Liver (tissue), 9 donors: Measurements from ENCODE around the gene ATOH8. TPM values are rescaled to one million over a fixed set of nuclear protein-coding genes. Genes with fewer than 3 reads are reported as not detected.

Source experiments
- DNase-seq: peaks from one replicate; pipeline ENCODE4 v3.0.0-alpha.2; 2017; ENCODE audit warnings: low spot score
- H3K27ac ChIP-seq, 2 donors: one replicate each; pipeline ENCODE4 v1.7.0; 2013; ENCODE audit warnings: inconsistent platforms in 2 of 2, low read length in 2 of 2, control low read depth in 1 of 2, low read depth in 1 of 2, mild to moderate bottlenecking in 1 of 2
- H3K27me3 ChIP-seq, 4 donors: one replicate each; pipeline versions ENCODE4 v1.6.1 to v1.7.0; 2013; ENCODE audit warnings: low read length in 3 of 4, inconsistent platforms in 1 of 4, mild to moderate bottlenecking in 1 of 4, moderate library complexity in 1 of 4; ENCODE audit not compliant: control insufficient read depth in 4 of 4, insufficient read depth in 4 of 4
- H3K36me3 ChIP-seq, 4 donors: one replicate each; pipeline versions ENCODE4 v1.6.1 to v1.7.0; 2013; ENCODE audit warnings: low read length in 3 of 4, mild to moderate bottlenecking in 3 of 4, low read depth in 1 of 4, moderate library complexity in 1 of 4; ENCODE audit not compliant: control insufficient read depth in 4 of 4, insufficient read depth in 3 of 4
- H3K4me1 ChIP-seq, 4 donors: one replicate each; pipeline versions ENCODE4 v1.6.1 to v1.7.0; 2013; ENCODE audit warnings: low read length in 3 of 4, mild to moderate bottlenecking in 3 of 4, moderate library complexity in 1 of 4; ENCODE audit not compliant: control insufficient read depth in 4 of 4, insufficient read depth in 4 of 4
- H3K4me3 ChIP-seq, 3 donors: one replicate each; pipeline versions ENCODE4 v1.6.1 to v1.7.0; 2013; ENCODE audit warnings: low read length in 3 of 3, control low read depth in 1 of 3, low read depth in 1 of 3, mild to moderate bottlenecking in 1 of 3
- H3K9ac ChIP-seq, 2 donors: one replicate each; pipeline ENCODE4 v1.7.0; 2013; ENCODE audit warnings: low read length in 2 of 2, mild to moderate bottlenecking in 2 of 2, moderate library complexity in 2 of 2, control low read depth in 1 of 2, low read depth in 1 of 2
- H3K9me3 ChIP-seq, 4 donors: one replicate each; pipeline versions ENCODE4 v1.6.1 to v1.7.0; 2013; ENCODE audit warnings: low read length in 3 of 4; ENCODE audit not compliant: control insufficient read depth in 4 of 4
- FOXA1 ChIP-seq: IDR thresholded peaks from 2 replicates; pipeline ENCODE4 v1.6.1; 2016; ENCODE audit warnings: antibody characterized with exemption
- RAD21 ChIP-seq, 2 donors: IDR thresholded peaks; 2 replicates each; pipeline ENCODE4 v1.6.1; 2016; ENCODE audit warnings: antibody characterized with exemption in 2 of 2, mild to moderate bottlenecking in 2 of 2
- RXRA ChIP-seq, 2 donors: IDR thresholded peaks; 2 replicates each; pipeline ENCODE4 v1.6.1; 2017 to 2018; ENCODE audit warnings: antibody characterized with exemption in 2 of 2, mild to moderate bottlenecking in 1 of 2
- TAF1 ChIP-seq: conservative IDR thresholded peaks from 2 replicates; pipeline ENCODE4 v1.6.1; 2016; ENCODE audit warnings: antibody characterized with exemption, mild to moderate bottlenecking
- YY1 ChIP-seq: IDR thresholded peaks from 2 replicates; pipeline ENCODE4 v1.6.1; 2016; ENCODE audit warnings: antibody characterized with exemption, mild to moderate bottlenecking
- WGBS: extraction: QIAGEN DNeasy Blood & Tissue Kit; methylation state at CpG from one replicate; pipeline ENCODE4 v1.1.7; 2013; 5-methylcytosine and 5-hydroxymethylcytosine counted together
- polyA plus RNA-seq, 2 donors: library from polyadenylated mRNA; stranded (reverse) in 1 of 2; unstranded in 1 of 2; fragments of 200-250 nt in 1 of 2; fragments of >200 nt in 1 of 2; fragmentation: Nextera tagmentation in 1 of 2; extraction: Ambion mirVana in 1 of 2; gene quantifications; one replicate each; pipeline versions ENCODE4 v1.2.1 to v1.2.3, GENCODE V29; 2013 to 2015
- total RNA-seq, 2 donors: library from RNA; depleted of rRNA; stranded (reverse); fragments of >200 nt; gene quantifications; one replicate each; pipeline ENCODE4 v1.2.3, GENCODE V29; 2014
- TF ChIP-seq, protein P1 (sequence below): fragments of 150-350 bp; IDR thresholded peaks from 2 replicates; pipeline ENCODE4 v1.5.1; 2017; ENCODE audit warnings: improper control_type of control experiment, low read depth, low read length; ENCODE audit not compliant: missing input control
- TF ChIP-seq, protein P2 (sequence below): IDR thresholded peaks from 2 replicates; pipeline ENCODE4 v1.6.1; 2016; ENCODE audit warnings: antibody characterized with exemption
- TF ChIP-seq, protein P3 (sequence below): IDR thresholded peaks from 2 replicates; pipeline ENCODE4 v1.6.1; 2016; ENCODE audit warnings: antibody characterized with exemption, mild to moderate bottlenecking
- donor health status: healthy.
- donor health status: healthy.
- donor health status: healthy.
- donor health status: healthy.
- donor health status: healthy.

Gene ATOH8
- total and polyA plus RNA-seq, 4 donors = 0.33 to 37.7 (median 26.8) TPM

DNA sequence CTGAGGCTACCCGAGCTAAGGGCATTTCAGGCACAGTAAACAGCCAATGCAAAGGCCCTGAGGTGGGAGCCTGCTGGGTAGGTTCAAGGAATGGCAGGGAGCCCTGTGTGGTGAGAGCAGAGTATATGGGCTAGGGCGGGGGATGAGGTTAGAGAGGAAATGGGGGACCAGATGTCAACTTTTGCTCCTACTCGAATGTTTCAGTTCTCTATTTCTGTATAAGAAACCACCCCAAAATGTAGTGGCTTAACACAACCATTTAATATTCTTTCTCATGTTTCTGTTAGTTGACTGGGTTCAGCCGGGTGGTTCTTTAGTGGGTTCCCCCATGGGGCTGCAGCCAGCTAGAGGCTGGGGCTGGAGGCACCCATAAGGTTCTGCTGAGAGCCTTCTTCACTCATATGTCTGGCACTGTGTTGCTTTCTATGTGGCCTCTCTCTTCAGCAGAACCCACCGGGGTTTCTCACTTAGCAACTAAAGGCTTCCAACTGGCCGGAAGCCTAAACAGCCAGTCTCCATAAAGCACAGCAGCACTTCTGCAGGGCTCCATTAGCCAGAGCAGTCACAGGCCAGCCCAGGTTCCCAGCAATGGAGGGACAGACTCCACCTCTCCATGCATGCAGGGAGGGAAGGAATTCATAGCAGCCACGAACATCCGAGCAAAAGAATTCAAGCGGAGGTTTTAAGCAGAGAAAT is 5.6 kb upstream of the ATOH8 start (continued):
- TF ChIP-seq, protein P1, sequence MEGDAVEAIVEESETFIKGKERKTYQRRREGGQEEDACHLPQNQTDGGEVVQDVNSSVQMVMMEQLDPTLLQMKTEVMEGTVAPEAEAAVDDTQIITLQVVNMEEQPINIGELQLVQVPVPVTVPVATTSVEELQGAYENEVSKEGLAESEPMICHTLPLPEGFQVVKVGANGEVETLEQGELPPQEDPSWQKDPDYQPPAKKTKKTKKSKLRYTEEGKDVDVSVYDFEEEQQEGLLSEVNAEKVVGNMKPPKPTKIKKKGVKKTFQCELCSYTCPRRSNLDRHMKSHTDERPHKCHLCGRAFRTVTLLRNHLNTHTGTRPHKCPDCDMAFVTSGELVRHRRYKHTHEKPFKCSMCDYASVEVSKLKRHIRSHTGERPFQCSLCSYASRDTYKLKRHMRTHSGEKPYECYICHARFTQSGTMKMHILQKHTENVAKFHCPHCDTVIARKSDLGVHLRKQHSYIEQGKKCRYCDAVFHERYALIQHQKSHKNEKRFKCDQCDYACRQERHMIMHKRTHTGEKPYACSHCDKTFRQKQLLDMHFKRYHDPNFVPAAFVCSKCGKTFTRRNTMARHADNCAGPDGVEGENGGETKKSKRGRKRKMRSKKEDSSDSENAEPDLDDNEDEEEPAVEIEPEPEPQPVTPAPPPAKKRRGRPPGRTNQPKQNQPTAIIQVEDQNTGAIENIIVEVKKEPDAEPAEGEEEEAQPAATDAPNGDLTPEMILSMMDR = no peak
- TF ChIP-seq, protein P2, sequence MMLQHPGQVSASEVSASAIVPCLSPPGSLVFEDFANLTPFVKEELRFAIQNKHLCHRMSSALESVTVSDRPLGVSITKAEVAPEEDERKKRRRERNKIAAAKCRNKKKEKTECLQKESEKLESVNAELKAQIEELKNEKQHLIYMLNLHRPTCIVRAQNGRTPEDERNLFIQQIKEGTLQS = no peak
- TF ChIP-seq, protein P3, sequence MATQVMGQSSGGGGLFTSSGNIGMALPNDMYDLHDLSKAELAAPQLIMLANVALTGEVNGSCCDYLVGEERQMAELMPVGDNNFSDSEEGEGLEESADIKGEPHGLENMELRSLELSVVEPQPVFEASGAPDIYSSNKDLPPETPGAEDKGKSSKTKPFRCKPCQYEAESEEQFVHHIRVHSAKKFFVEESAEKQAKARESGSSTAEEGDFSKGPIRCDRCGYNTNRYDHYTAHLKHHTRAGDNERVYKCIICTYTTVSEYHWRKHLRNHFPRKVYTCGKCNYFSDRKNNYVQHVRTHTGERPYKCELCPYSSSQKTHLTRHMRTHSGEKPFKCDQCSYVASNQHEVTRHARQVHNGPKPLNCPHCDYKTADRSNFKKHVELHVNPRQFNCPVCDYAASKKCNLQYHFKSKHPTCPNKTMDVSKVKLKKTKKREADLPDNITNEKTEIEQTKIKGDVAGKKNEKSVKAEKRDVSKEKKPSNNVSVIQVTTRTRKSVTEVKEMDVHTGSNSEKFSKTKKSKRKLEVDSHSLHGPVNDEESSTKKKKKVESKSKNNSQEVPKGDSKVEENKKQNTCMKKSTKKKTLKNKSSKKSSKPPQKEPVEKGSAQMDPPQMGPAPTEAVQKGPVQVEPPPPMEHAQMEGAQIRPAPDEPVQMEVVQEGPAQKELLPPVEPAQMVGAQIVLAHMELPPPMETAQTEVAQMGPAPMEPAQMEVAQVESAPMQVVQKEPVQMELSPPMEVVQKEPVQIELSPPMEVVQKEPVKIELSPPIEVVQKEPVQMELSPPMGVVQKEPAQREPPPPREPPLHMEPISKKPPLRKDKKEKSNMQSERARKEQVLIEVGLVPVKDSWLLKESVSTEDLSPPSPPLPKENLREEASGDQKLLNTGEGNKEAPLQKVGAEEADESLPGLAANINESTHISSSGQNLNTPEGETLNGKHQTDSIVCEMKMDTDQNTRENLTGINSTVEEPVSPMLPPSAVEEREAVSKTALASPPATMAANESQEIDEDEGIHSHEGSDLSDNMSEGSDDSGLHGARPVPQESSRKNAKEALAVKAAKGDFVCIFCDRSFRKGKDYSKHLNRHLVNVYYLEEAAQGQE = no peak
- TF ChIP-seq RAD21 (IDR thresholded peaks at IDR 0.05) = no peak

DNA sequence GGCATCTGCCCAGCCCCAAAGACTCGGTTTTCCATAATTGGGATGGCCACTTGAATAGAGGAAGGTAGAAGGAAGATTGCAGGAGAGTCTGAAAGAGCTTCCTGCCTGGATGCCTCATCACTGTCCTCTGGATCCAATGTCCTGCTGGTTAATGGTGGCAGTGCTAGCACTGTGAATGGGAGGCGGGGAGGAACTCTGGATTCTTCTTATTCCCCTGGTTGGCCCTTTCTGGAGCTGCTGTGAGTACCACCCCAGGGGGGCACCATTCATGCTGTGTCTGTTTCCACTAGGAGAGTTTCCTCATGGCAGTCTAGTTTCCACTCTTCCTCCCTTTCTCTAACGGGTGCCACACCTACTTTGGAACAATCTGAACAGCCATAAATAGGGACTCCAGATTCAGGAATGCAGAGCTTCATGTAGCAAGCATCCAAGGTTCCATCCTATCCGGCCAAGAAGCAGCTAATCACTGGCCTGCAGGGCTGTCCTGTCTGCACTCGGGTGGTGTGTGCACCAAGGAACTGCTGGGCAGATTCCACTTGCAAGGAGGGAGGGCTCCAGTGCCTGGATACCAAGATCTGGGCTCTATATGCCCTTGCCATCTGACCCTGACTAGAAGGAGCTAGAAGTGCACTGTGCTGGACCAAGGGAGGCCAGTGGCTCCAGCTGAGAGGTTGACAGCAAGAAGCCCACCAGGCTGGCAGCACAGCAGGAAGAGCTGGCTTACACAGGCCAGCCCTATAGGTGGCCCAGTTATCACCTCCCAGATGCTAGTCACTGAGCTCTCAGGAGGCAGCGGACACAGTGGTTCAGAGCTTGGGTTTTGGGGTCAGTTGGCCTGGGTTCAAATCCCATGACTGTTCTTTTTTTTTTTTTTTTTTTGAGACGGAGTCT is 4.6 kb upstream of the ATOH8 start:
- Histone ChIP-seq H3K27me3 (no peaks in the 10 kb centered on the region), H3K36me3 (no peaks in the 10 kb centered on the region), H3K4me3 (no peak overlapping the region), H3K27ac (peak overlapping the region in 1 of 2 donors; percentile 31), H3K9ac (peak overlapping the region in 1 of 2 donors; percentile 15), H3K9me3 (no peaks in the 10 kb centered on the region), H3K4me1 (peaks cover 2 to 36% (median 16%) of the 10 kb centered on the region in 4 donors)
- TF ChIP-seq, protein P2 = no peak
- TF ChIP-seq RAD21 (IDR thresholded peaks at IDR 0.05) = peak in 1 of 2 donors; percentile 11
- TF ChIP-seq YY1 = no peak
- DNase-seq = no peak
- 68% methylated on average over 6 of the region's 7 CpGs for WGBS

DNA sequence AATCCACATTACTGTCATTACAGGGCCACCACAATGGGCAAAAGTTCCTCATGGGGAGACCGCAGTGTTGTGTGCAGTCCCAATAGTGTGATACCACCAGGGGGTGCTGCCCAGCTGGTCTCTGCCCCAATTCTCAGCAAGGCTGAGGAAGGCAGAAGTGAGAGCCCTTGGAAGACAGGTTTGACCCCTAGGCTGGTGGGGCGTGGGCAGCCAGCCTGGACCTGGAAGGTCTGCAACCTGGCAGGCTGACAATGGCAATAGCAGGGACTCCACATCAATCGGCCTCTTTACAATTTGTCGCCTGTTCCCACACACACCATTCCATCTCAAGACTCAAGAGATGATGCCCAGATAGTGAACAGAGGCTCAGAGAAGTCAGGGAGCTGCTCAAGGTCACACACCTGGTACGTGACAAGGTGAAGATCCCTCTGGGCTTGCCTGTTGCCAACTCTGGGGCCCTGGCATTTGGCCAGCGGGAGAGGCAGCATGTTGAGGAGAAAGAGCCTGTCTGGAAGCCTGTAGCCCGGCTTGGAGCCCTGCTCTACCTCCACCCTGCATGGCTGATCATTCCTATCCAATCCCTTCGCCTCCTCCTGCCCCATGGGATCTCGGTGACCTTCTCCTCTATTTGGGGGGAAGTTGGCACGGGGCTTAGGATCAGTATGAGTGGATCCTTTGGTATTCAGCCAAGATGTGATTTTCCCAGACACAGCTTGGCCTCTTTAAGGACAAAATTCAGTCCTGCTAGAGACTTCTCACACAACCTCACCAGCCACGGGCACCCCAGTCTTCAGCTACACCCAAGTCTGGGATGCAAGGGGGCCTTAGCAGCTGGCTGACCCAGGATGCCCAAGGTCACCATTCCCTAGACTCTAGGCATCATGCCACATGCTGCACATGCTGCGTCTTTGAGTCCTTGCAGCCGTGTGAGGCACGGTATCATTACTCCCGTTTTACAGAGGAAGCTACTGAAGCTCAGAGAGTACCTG is 2.9 kb upstream of the ATOH8 start:
- TF ChIP-seq, protein P1 = peak; percentile 85
- TF ChIP-seq FOXA1 = no peak
- TF ChIP-seq RAD21 (IDR thresholded peaks at IDR 0.05) = peak; percentile 92 to 97
- no peak for TF ChIP-seq TAF1
- TF ChIP-seq RXRA (IDR thresholded peaks at IDR 0.05) = peak in 1 of 2 donors; percentile 53
- Histone ChIP-seq H3K9me3 (no peaks in the 10 kb centered on the region), H3K4me1 (peaks cover 2 to 44% (median 14%) of the 10 kb centered on the region in 4 donors), H3K9ac (no peak overlapping the region), H3K4me3 (no peak overlapping the region), H3K27me3 (no peaks in the 10 kb centered on the region), H3K27ac (no peak overlapping the region), H3K36me3 (no peaks in the 10 kb centered on the region)
- 54% methylated on average over 15 of the region's 15 CpGs for WGBS
- DNase-seq = peak; percentile 67
